Mesenchymal stem cell (in vitro differentiated cells and primary cell): Measurements from ENCODE around the gene DISC1.
"Not testable (repeated sequence)": the region's sequence is repeated elsewhere in the genome, so short reads cannot be mapped to it uniquely, and the experiment has no call there.

Source experiments
- DNase-seq: peaks from one replicate; pipeline ENCODE4 v3.0.0-alpha.2; 2013
- H2AFZ ChIP-seq: one replicate; pipeline ENCODE4 v1.6.1; 2013; ENCODE audit warnings: low read depth, mild to moderate bottlenecking, control low read depth, inconsistent platforms, low read length, moderate library complexity
- H2AK5ac ChIP-seq: 2 replicates; pipeline ENCODE4 v1.6.1; 2013; ENCODE audit warnings: low read length, moderate library complexity, mild to moderate bottlenecking, inconsistent platforms; ENCODE audit not compliant: severe bottlenecking
- H2BK120ac ChIP-seq: one replicate; pipeline ENCODE4 v1.6.1; 2013; ENCODE audit warnings: low read depth, mild to moderate bottlenecking, inconsistent platforms, low read length, moderate library complexity
- H2BK12ac ChIP-seq, 2 experiments: one replicate each; pipeline ENCODE4 v1.6.1; 2013; ENCODE audit warnings: inconsistent platforms in 2 of 2, low read length in 2 of 2, mild to moderate bottlenecking in 2 of 2, moderate library complexity in 2 of 2, control low read depth in 1 of 2
- H2BK15ac ChIP-seq: one replicate; pipeline ENCODE4 v1.6.1; 2013; ENCODE audit warnings: mild to moderate bottlenecking, low read depth, inconsistent platforms; ENCODE audit not compliant: poor library complexity, severe bottlenecking
- H2BK5ac ChIP-seq: 2 replicates; pipeline ENCODE4 v1.6.1; 2013; ENCODE audit warnings: low read depth, mild to moderate bottlenecking, low read length, control low read depth, inconsistent platforms; ENCODE audit not compliant: poor library complexity, severe bottlenecking
- H3K14ac ChIP-seq, 2 experiments: one replicate each; pipeline ENCODE4 v1.6.1; 2013; ENCODE audit warnings: inconsistent platforms in 2 of 2, low read length in 2 of 2, control low read depth in 1 of 2, mild to moderate bottlenecking in 1 of 2, moderate library complexity in 1 of 2
- H3K18ac ChIP-seq, 2 experiments: one replicate each; pipeline ENCODE4 v1.6.1; 2013; ENCODE audit warnings: inconsistent platforms in 2 of 2, low read length in 2 of 2, control low read depth in 1 of 2, low read depth in 1 of 2, mild to moderate bottlenecking in 1 of 2
- H3K23ac ChIP-seq, 2 experiments: one replicate each; pipeline ENCODE4 v1.6.1; 2013; ENCODE audit warnings: inconsistent platforms in 2 of 2, low read length in 2 of 2, mild to moderate bottlenecking in 2 of 2, moderate library complexity in 2 of 2, control low read depth in 1 of 2
- H3K27ac ChIP-seq: 2 replicates; pipeline ENCODE4 v1.5.1; 2013; ENCODE audit warnings: mild to moderate bottlenecking, moderate library complexity, low read length, control low read depth, inconsistent platforms; ENCODE audit not compliant: poor library complexity, severe bottlenecking
- H3K27me3 ChIP-seq, 2 experiments: 2 replicates each; pipeline versions ENCODE4 v1.6.1 to v1.7.0; 2013; ENCODE audit warnings: low read length in 2 of 2, mild to moderate bottlenecking in 2 of 2, moderate library complexity in 2 of 2, control low read depth in 1 of 2, inconsistent platforms in 1 of 2; ENCODE audit not compliant: control insufficient read depth in 1 of 2, insufficient read depth in 1 of 2
- H3K36me3 ChIP-seq, 2 experiments: 2 replicates each; pipeline versions ENCODE4 v1.6.1 to v1.7.0; 2013; ENCODE audit warnings: low read length in 2 of 2, control low read depth in 1 of 2, inconsistent platforms in 1 of 2, low read depth in 1 of 2, mild to moderate bottlenecking in 1 of 2; ENCODE audit not compliant: insufficient read depth in 2 of 2, control insufficient read depth in 1 of 2
- H3K4ac ChIP-seq, 2 experiments: one replicate each; pipeline ENCODE4 v1.6.1; 2013; ENCODE audit warnings: inconsistent platforms in 2 of 2, low read length in 2 of 2, mild to moderate bottlenecking in 2 of 2, moderate library complexity in 2 of 2, control low read depth in 1 of 2, low read depth in 1 of 2
- H3K4me1 ChIP-seq: 2 replicates; pipeline ENCODE4 v1.6.1; 2013; ENCODE audit warnings: low read depth, low read length, control low read depth; ENCODE audit not compliant: control insufficient read depth, insufficient read depth
- H3K4me2 ChIP-seq: 2 replicates; pipeline ENCODE4 v1.6.1; 2013; ENCODE audit warnings: low read length, mild to moderate bottlenecking, inconsistent platforms; ENCODE audit not compliant: poor library complexity, severe bottlenecking
- H3K4me3 ChIP-seq, 2 experiments: 2 replicates each; pipeline versions ENCODE4 v1.5.1 to v1.7.0; 2013; ENCODE audit warnings: low read length in 2 of 2, mild to moderate bottlenecking in 2 of 2, control low read depth in 1 of 2, low read depth in 1 of 2; ENCODE audit not compliant: insufficient read depth in 1 of 2
- H3K79me1 ChIP-seq: replicated peaks from 2 replicates; pipeline ENCODE4 v1.6.1; 2013; ENCODE audit warnings: mild to moderate bottlenecking, control low read depth, low read length, inconsistent platforms; ENCODE audit not compliant: poor library complexity, severe bottlenecking
- H3K9ac ChIP-seq: 2 replicates; pipeline ENCODE4 v1.7.0; 2013; ENCODE audit warnings: mild to moderate bottlenecking, low read length, moderate library complexity
- H3K9me3 ChIP-seq: 2 replicates; pipeline ENCODE4 v1.7.0; 2013; ENCODE audit warnings: mild to moderate bottlenecking, low read length; ENCODE audit not compliant: control insufficient read depth
- H4K8ac ChIP-seq: one replicate; pipeline ENCODE4 v1.6.1; 2013; ENCODE audit warnings: inconsistent platforms, mild to moderate bottlenecking, low read length, moderate library complexity
- H4K91ac ChIP-seq: one replicate; pipeline ENCODE4 v1.6.1; 2013; ENCODE audit warnings: mild to moderate bottlenecking, low read length, inconsistent platforms
- WGBS: methylation state at CpG from one replicate; pipeline ENCODE4 v1.1.7; 2013; ENCODE audit warnings: mixed read lengths; 5-methylcytosine and 5-hydroxymethylcytosine counted together

Gene DISC1

DNA sequence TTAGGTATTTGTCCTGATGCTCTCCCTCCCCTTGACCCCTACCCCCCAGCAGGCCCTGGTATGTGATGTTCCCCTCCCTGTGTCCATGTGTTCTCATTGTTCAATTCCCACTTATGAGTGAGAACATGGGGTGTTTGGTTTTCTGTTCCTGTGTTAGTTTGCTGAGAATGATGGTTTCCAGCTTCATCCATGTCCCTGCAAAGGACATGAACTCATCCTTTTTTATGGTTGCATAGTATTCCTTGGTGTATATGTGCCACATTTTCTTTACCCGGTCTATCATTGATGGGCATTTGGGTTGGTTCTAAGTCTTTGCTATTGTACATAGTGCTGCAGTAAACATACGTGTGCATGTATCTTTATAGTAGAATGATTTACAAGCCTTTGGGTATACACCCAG, 10.3 kb downstream of the DISC1 start:
- not testable (repeated sequence) for H3K4me1 ChIP-seq, H3K14ac ChIP-seq, H3K23ac ChIP-seq, H3K4me2 ChIP-seq, H4K91ac ChIP-seq, H2BK5ac ChIP-seq, H2AK5ac ChIP-seq, H2BK120ac ChIP-seq, H3K9me3 ChIP-seq, H4K8ac ChIP-seq, H3K4ac ChIP-seq, H3K4me3 ChIP-seq, H3K18ac ChIP-seq, H3K27me3 ChIP-seq, H2BK12ac ChIP-seq, H2AFZ ChIP-seq, H2BK15ac ChIP-seq, DNase-seq, H3K9ac ChIP-seq
- H3K36me3 ChIP-seq: peaks cover 0 to 18% of the 10 kb centered on the region in 2 experiments
- peak overlapping the region; percentile 60 for H3K27ac ChIP-seq
- H3K79me1 ChIP-seq: peaks cover 29% of the 10 kb centered on the region
- 100% methylated on average over 2 of the region's 2 CpGs for WGBS

DNA sequence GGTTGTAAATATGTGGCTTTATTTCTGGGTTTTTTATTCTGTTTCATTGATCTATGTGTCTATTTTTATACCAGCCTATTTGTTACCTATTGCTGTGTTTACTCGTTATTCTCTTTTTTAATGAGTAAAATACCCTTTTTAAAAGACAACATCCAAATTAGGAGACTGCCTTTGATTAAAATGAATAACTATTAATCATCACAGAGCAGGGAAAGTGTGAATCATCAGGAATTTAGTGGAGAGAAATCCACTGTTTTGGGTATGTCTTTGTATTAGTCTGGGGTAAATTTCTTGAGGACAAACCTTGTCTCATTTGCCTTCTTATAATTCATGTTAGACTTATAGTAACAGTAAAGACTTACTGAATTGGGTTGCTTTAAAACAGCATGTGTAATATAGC, 12.1 kb downstream of the DISC1 start:
- H3K27me3 ChIP-seq: no peaks in the 10 kb centered on the region
- no peak overlapping the region for H3K4ac ChIP-seq
- H3K36me3 ChIP-seq: peaks cover 0 to 21% of the 10 kb centered on the region in 2 experiments
- H3K14ac ChIP-seq: no peak overlapping the region
- H3K79me1 ChIP-seq: peaks cover 33% of the 10 kb centered on the region
- no peak overlapping the region for H2BK5ac ChIP-seq
- no peak overlapping the region for H4K8ac ChIP-seq
- H4K91ac ChIP-seq: no peak overlapping the region
- H3K27ac ChIP-seq: no peak overlapping the region
- no peak overlapping the region for H3K4me3 ChIP-seq
- peaks cover 3% of the 10 kb centered on the region for H3K4me1 ChIP-seq
- H2AK5ac ChIP-seq: peak overlapping the region; percentile 17
- no peak overlapping the region for H3K9ac ChIP-seq
- no peak overlapping the region for H2BK120ac ChIP-seq
- H3K23ac ChIP-seq: no peak overlapping the region
- no peak for DNase-seq
- no peaks in the 10 kb centered on the region for H3K9me3 ChIP-seq
- H2BK15ac ChIP-seq: no peak overlapping the region
- no peak overlapping the region for H3K18ac ChIP-seq
- no CpG with 5 or more reads among the region's 1 CpG for WGBS
- no peak overlapping the region for H2BK12ac ChIP-seq
- H2AFZ ChIP-seq: no peak overlapping the region
- H3K4me2 ChIP-seq: no peak overlapping the region

DNA sequence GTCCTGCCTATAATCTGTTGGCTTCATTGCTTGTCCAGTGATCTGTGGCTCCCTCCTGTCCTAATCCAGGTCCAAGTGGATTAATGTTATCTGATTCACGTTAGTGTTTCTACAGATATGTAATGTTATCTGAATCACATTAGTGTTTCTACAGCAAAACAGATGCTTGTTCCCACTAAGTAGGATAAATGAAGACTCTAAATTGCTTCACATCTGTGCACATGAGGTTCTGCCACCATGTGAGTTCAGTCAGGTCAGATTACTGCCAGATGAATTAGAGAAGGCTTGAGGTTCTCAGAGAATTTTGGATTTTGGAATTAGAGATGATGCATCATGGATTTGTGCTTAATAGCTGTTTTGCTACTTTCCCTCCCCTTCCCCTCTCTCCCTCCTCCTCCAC, 13.2 kb downstream of the DISC1 start:
- Histone ChIP-seq H3K79me1 (peaks cover 39% of the 10 kb centered on the region), H3K4ac (no peak overlapping the region), H2BK12ac (no peak overlapping the region), H3K27me3 (no peaks in the 10 kb centered on the region), H4K91ac (no peak overlapping the region), H3K9me3 (no peaks in the 10 kb centered on the region), H2AFZ (no peak overlapping the region), H3K4me3 (no peak overlapping the region), H3K27ac (no peak overlapping the region), H2BK5ac (no peak overlapping the region), H3K36me3 (peaks cover 0 to 21% of the 10 kb centered on the region in 2 experiments), H2BK15ac (no peak overlapping the region), H3K9ac (no peak overlapping the region), H4K8ac (no peak overlapping the region), H3K14ac (no peak overlapping the region), H2BK120ac (no peak overlapping the region), H2AK5ac (peak overlapping the region; percentile 65), H3K23ac (no peak overlapping the region), H3K4me1 (peaks cover 3% of the 10 kb centered on the region), H3K4me2 (no peak overlapping the region), H3K18ac (no peak overlapping the region)
- WGBS: no CpG with 5 or more reads among the region's 1 CpG
- no peak for DNase-seq

DNA sequence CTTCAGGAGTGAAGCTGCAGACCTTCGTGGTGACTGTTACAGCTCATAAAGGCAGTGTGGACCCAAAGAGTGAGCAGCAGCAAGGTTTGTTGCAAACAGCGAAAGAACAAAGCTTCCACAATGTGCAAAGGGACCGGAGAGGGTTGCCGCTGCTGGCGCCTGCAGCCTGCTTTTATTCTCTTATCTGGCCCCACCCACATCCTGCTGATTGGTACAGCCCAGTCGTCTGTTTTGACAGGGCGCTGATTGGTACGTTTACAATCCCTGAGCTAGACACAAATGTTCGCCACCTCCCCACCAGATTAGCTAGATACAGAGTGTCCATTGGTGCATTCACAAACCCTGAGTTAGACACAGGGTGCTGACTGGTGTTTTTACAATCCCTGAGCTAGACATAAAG, 14.9 kb downstream of the DISC1 start:
- not testable (repeated sequence) for H2BK120ac ChIP-seq, H3K9me3 ChIP-seq, H3K14ac ChIP-seq, H3K4me2 ChIP-seq, H4K8ac ChIP-seq, H2AK5ac ChIP-seq, H2BK5ac ChIP-seq, H2AFZ ChIP-seq, H3K4me3 ChIP-seq, H3K27ac ChIP-seq, H2BK12ac ChIP-seq, H3K23ac ChIP-seq, H3K9ac ChIP-seq, H4K91ac ChIP-seq, H3K18ac ChIP-seq, H3K4me1 ChIP-seq, H3K4ac ChIP-seq, DNase-seq, H3K27me3 ChIP-seq, H2BK15ac ChIP-seq
- peaks cover 43% of the 10 kb centered on the region for H3K79me1 ChIP-seq
- H3K36me3 ChIP-seq: peaks cover 0 to 21% of the 10 kb centered on the region in 2 experiments
- WGBS: 94% methylated on average over 9 of the region's 9 CpGs
